HepG2 (cell line): ENCODE results near the gene TST. TPM values are rescaled to one million over a fixed set of nuclear protein-coding genes. Genes with fewer than 3 reads are reported as not detected.

Experiments used
- ATAC-seq: fragments of 200-7000 bp; cut with Tn5 transposase; 3 replicates; pipeline ENCODE4 v1.9.1; 2020; ENCODE audit warnings: mild to moderate bottlenecking, moderate library complexity
- BruUV-seq: library from RNA; stranded (reverse); fragments of 400-500 nt; replicated peaks from 2 replicates; lab custom pipeline; 2021; lab: Mats Ljungman, UMichigan
- CTCF ChIA-PET: fragments of 300-600 bp; formaldehyde crosslinking; extraction: SDS; loops from one replicate; lab custom pipeline; 2021; ENCODE audit warnings: low total read pairs, inconsistent platforms, low intra/inter-chr PET ratio; lab: Yijun Ruan, JAX
- POLR2A ChIA-PET: fragments of 350-600 bp; sonication (Branson Sonifier 250); formaldehyde crosslinking; loops from one replicate; lab custom pipeline; 2020; ENCODE audit warnings: antibody characterized with exemption, inconsistent platforms; lab: Yijun Ruan, JAX
- DNase-seq: peaks from one replicate; pipeline ENCODE4 v3.0.0-alpha.2; 2015; ENCODE audit warnings: low spot score
- FAIRE-seq: peaks from 3 replicates; lab custom pipeline; 2011; peaks lifted over from hg19 to GRCh38; lab: Jason Lieb, UNC
- H2AFZ ChIP-seq: one replicate; pipeline ENCODE4 v1.6.1; 2011; ENCODE audit warnings: low read length, inconsistent platforms
- H3K27ac ChIP-seq: fragments of 300-600 bp; 3 replicates; pipeline ENCODE4 v1.8.0; 2011; ENCODE audit warnings: mixed run types, mild to moderate bottlenecking, mixed read lengths, low read length, inconsistent platforms; ENCODE audit not compliant: insufficient read depth; ENCODE audit errors: extremely low read length
- H3K27me3 ChIP-seq, 2 experiments: fragments of 200-600 bp in 1 of 2; 2 replicates in 1 of 2; 3 replicates in 1 of 2; pipeline versions ENCODE4 v1.6.0 to v1.8.0; 2011; ENCODE audit warnings: low read length in 2 of 2, mild to moderate bottlenecking in 2 of 2, moderate library complexity in 2 of 2, inconsistent platforms in 1 of 2; ENCODE audit not compliant: insufficient read depth in 2 of 2, control insufficient read depth in 1 of 2
- H3K36me3 ChIP-seq, 2 experiments: fragments of 200-600 bp in 1 of 2; replicated peaks in 1 of 2; 2 replicates in 1 of 2; 3 replicates in 1 of 2; pipeline versions ENCODE4 v1.5.1 to v1.8.0; 2011; ENCODE audit warnings: low read length in 2 of 2, inconsistent platforms in 1 of 2; ENCODE audit not compliant: insufficient read depth in 2 of 2, control insufficient read depth in 1 of 2
- H3K4me1 ChIP-seq: 2 replicates; pipeline ENCODE4 v1.5.1; 2012; ENCODE audit warnings: low read length, inconsistent platforms; ENCODE audit not compliant: insufficient read depth
- H3K4me2 ChIP-seq: 2 replicates; pipeline ENCODE4 v1.6.0; 2011; ENCODE audit warnings: low read depth, low read length, inconsistent platforms
- H3K4me3 ChIP-seq, 3 experiments: fragments of 200-600 bp in 1 of 3; sonication (generic), shearing (Covaris generic) in 1 of 3; replicated peaks in 1 of 3; 2 replicates each; pipeline ENCODE4 v1.5.1; 2011 to 2016; ENCODE audit warnings: low read length in 3 of 3, inconsistent platforms in 2 of 3, low read depth in 2 of 3, mild to moderate bottlenecking in 2 of 3, control low read depth in 1 of 3, mixed read lengths in 1 of 3; ENCODE audit not compliant: insufficient read depth in 1 of 3
- H3K79me2 ChIP-seq: one replicate; pipeline ENCODE4 v1.6.1; 2011; ENCODE audit warnings: low read length, inconsistent platforms; ENCODE audit not compliant: insufficient read depth
- H3K9ac ChIP-seq: 2 replicates; pipeline ENCODE4 v1.6.0; 2011; ENCODE audit warnings: mild to moderate bottlenecking, low read depth, low read length, inconsistent platforms; ENCODE audit not compliant: insufficient read depth
- H3K9me3 ChIP-seq: 2 replicates; pipeline ENCODE4 v1.5.1; 2012; ENCODE audit warnings: mild to moderate bottlenecking, low read length
- H4K20me1 ChIP-seq: 2 replicates; pipeline ENCODE4 v1.6.0; 2011; ENCODE audit warnings: inconsistent platforms, mild to moderate bottlenecking, low read length, moderate library complexity; ENCODE audit not compliant: insufficient read depth
- CSRNP2 ChIP-seq: sonication (generic); formaldehyde crosslinking; conservative IDR thresholded peaks from 2 replicates; pipeline ENCODE4 v1.8.0; 2022; ENCODE audit warnings: low read depth, missing genetic modification reagents
- SRF ChIP-seq: IDR thresholded peaks from 2 replicates; pipeline ENCODE4 v1.6.1; 2011; ENCODE audit warnings: mild to moderate bottlenecking, low read depth, low read length, moderate library complexity
- ZFX ChIP-seq: sonication (generic); formaldehyde crosslinking; IDR thresholded peaks from 2 replicates; pipeline ENCODE4 v1.4.0; 2020; ENCODE audit warnings: mild to moderate bottlenecking, low read depth, missing genetic modification reagents, moderate library complexity
- ZMYM3 ChIP-seq: sonication (generic); formaldehyde crosslinking; IDR thresholded peaks from 2 replicates; pipeline ENCODE4 v1.5.1; 2020; ENCODE audit warnings: mild to moderate bottlenecking, missing genetic modification reagents
- ZNF224 ChIP-seq: sonication (generic); formaldehyde crosslinking; IDR thresholded peaks from 2 replicates; pipeline ENCODE4 v1.5.0; 2020; ENCODE audit warnings: mild to moderate bottlenecking, missing genetic modification reagents
- ZNF572 ChIP-seq: sonication (generic); formaldehyde crosslinking; IDR thresholded peaks from 2 replicates; pipeline ENCODE4 v1.5.1; 2020; ENCODE audit warnings: mild to moderate bottlenecking, missing genetic modification reagents
- ZNF768 ChIP-seq: sonication (generic); formaldehyde crosslinking; IDR thresholded peaks from 2 replicates; pipeline ENCODE4 v1.4.0; 2020; ENCODE audit warnings: missing genetic modification reagents
- ZNF841 ChIP-seq: sonication (generic); formaldehyde crosslinking; IDR thresholded peaks from 2 replicates; pipeline ENCODE4 v1.8.1; 2023; ENCODE audit warnings: missing genetic modification reagents, borderline replicate concordance
- ZSCAN25 ChIP-seq: sonication (generic); formaldehyde crosslinking; IDR thresholded peaks from 2 replicates; pipeline ENCODE4 v1.8.0; 2022; ENCODE audit warnings: mild to moderate bottlenecking, missing genetic modification reagents
- WGBS: methylation state at CpG from one replicate; pipeline ENCODE4 v1.1.6; 2017; ENCODE audit warnings: low lambda C conversion rate; 5-methylcytosine and 5-hydroxymethylcytosine counted together
- in situ Hi-C: cut with HindIII; loops from 2 replicates; pipeline ENCODE4 v1.10.0; 2017; ENCODE audit warnings: low pct_unique_long_range_greater_than_20kb; ENCODE audit not compliant: extremely low pct_ligation_motif_present
- intact Hi-C: fragments of 100-400 bp; cut with micrococcal nuclease; formaldehyde crosslinking; loops from one replicate; pipeline ENCODE4 v1.10.0; 2022; ENCODE audit not compliant: unreplicated experiment
- polyA plus RNA-seq, 8 experiments: library from polyadenylated mRNA; depleted of rRNA in 3 of 8; stranded (reverse) in 7 of 8; unstranded in 1 of 8; fragments of >200 nt; fragmentation: Illumina TruSeq in 4 of 8; extraction: Trizol in 4 of 8; gene quantifications; 2 replicates each; pipeline versions ENCODE4 v1.2.1 to v1.2.3, GENCODE V29; 2011 to 2016; ENCODE audit warnings: low read depth in 4 of 8, missing spikeins in 1 of 8, mixed read lengths in 1 of 8; ENCODE audit not compliant: insufficient read depth in 1 of 8
- total RNA-seq, 5 experiments: library from RNA; depleted of rRNA; stranded (reverse); fragments of >200 nt; fragmentation: Illumina TruSeq; extraction: Trizol; gene quantifications; 2 replicates each; pipeline ENCODE4 v1.2.3, GENCODE V29; 2016; ENCODE audit warnings: low read depth in 1 of 5

TST gene
- total and polyA plus RNA-seq, 2 of the 13 experiments (the other 11 are each of a cell fraction or from before 2014, with no cell fraction given): 44.6 to 63.6 TPM

- TF ChIP-seq CSRNP2: no peak
- TF ChIP-seq ZNF572 (CRISPR knock-in tag): no peak
- TF ChIP-seq, all 625 proteins: peak for 0
Measured at GRCh38 chr22:37062376-37062675, 43.1 kb upstream of the TST start (continued).

- Histone ChIP-seq H3K36me3 (no peaks in the 10 kb centered on the region), H4K20me1 (no peaks in the 10 kb centered on the region), H3K4me1 (peaks cover 33% of the 10 kb centered on the region), H3K9me3 (no peaks in the 10 kb centered on the region), H3K79me2 (no peaks in the 10 kb centered on the region), H3K4me3 (no peak overlapping the region), H3K9ac (no peak overlapping the region), H3K4me2 (no peak overlapping the region), H3K27ac (no peak overlapping the region), H2AFZ (no peak overlapping the region), H3K27me3 (no peaks in the 10 kb centered on the region)
- CTCF ChIA-PET: no interaction called here
- WGBS: 67% methylated on average over 8 of the region's 10 CpGs
- TF ChIP-seq ZNF224 (CRISPR knock-in tag): no peak
- no peak for TF ChIP-seq ZFX (CRISPR knock-in tag)
- no peak for TF ChIP-seq ZNF841 (CRISPR knock-in tag)
- no peak for TF ChIP-seq SRF
- 0 out of 2 replicates have a peak, but pooled peaks have one; percentile 14 for TF ChIP-seq ZMYM3
- TF ChIP-seq ZNF768 (CRISPR knock-in tag): peak; percentile 96
- peak; percentile 82 for TF ChIP-seq ZSCAN25 (CRISPR knock-in tag)
- in situ Hi-C loops (no loop called here), intact Hi-C loops (no loop called here)
- POLR2A ChIA-PET: no interaction called here
- no peak for DNase-seq
- no peak for FAIRE-seq
- no peak for ATAC-seq
- no TSS peak for BruUV-seq
Measured at GRCh38 chr22:37061611-37062375, 42.5 kb upstream of the TST start.
